Stimulated activated naive CD4-positive, alpha-beta T cell treated with Interleukin-2 at 50 U/mL for 16 hours (primary cell): ENCODE measurements around the gene TTC39B.
"Not testable (repeated sequence)": the region's sequence is repeated elsewhere in the genome, so short reads cannot be mapped to it uniquely, and the experiment has no call there.

ENCODE experiments used
- DNase-seq: peaks from one replicate; lab custom pipeline; 2025; lab: John Stamatoyannopoulos, UW

TTC39B gene

GRCh38 chr9:15306757-15307522, at the start of gene TTC39B:
TTC39B (minus strand) TSS chr9:15307216; CDS start chr9:15307125, 91 bp downstream.
- DNase-seq = peak; percentile 77

DNA sequence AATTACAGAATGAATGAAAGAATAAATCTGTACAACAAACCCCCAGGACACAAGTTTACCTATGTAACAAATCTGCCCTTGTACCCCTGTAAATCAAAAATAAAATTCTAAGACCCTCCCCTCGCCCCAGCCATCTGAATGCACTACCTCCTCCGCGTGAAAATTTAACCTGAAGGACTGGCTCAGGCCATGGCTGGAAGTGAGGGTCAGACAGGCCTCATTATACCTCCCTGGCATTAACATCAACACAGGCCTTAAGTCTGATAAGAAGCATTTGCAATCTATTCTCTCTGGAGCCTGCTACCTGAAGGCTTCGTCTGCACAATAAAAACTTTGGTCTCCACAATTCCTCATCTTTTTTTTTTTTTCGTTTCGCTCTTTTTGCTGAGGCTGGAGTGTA, 48.7 kb upstream of the TTC39B start:
- no peak for DNase-seq

DNA sequence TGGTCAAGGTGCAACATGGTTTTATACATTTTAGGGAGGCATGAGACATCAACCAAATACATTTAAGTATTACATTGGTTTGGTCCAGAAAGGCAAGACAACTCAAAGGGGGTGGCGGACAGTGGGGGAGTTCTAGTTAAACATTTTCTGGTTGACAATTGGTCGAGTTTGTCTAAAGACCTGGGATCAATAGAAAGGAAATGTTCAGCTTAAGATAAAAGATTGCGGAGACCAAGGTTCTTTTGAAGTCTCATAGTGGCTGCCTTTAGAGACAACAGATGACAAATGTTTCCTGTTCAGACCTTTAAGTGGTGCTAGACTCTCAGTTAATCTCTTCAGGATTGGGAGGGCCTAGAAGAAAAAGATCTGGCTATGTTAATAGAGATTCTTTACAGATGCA, 47.7 kb upstream of the TTC39B start:
- DNase-seq = no peak

GRCh38 chr9:15353892-15354291, 46.9 kb upstream of the TTC39B start:
- DNase-seq = no peak

DNA sequence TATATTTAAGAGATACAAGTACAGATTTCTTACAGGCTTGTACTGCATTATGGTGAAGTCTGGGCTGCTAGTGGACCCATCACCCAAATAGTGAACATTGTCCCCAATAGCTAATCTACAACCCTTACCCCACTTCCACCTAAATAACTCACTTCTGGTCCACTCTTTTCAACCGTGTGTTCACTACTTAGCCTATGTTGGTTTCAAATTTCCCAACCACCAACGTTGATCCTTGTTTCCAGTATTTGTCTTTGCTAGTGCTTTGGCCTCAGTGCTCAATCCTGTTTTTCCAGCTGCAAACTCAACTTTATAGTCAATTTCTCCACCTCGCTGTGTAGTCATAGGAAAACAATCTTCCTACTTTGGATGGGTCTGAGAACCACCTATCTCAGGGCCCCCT, 45.3 kb upstream of the TTC39B start:
- no peak for DNase-seq

- DNase-seq = no peak
Measured at GRCh38 chr9:15349892-15350761, 43.1 kb upstream of the TTC39B start.

DNA sequence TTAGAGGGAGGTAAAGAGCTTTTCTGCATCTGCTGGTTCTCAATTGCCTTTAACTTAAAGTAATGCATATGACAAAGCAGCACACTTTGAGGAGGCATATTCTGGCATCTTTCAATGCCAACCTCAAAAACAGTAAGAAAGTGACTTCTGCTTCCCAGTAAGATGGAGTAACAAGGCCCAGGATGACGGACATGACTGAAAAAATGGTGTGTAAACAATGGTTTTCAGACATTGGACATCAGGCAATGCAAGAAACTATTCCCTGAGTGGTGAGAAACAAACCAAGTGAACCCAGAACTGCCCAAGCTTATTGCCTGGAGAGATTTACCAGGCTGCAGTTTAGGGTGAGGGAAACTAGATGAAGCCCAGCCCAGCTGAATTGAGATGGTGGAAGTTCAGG, 39.8 kb upstream of the TTC39B start:
- DNase-seq = no peak

GRCh38 chr9:15344191-15344590, 37.2 kb upstream of the TTC39B start:
- DNase-seq = no peak

DNA sequence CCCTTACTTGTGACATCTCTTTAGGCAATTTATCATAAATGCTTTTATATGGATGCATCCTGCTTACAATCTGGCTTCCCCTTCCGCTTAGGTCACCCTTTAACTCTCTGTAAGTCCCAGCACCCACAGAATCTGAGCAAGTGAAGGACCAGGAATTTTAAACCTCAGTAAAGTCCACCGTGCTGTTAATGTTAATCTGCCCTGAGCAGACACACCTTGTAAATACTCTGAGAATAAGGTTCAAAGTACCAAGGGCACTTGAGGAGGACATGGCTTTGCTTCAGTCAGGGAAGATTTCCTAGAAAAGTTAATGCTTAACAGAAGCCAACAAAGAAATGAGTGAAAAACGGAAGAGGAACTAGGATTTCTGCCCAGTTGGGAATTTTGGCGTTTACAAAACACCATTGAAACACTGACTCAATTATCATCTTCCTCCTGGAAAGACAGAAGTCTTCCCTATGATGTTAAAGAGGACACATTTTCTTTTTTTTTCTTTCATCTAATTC, 26.4 kb upstream of the TTC39B start:
- no peak for DNase-seq

GRCh38 chr9:15332939-15333338, 25.9 kb upstream of the TTC39B start:
- DNase-seq = no peak

- DNase-seq = no peak
Measured at GRCh38 chr9:15329539-15330109, 22.6 kb upstream of the TTC39B start.

GRCh38 chr9:15328946-15329345, 21.9 kb upstream of the TTC39B start:
- DNase-seq = no peak

- DNase-seq = not testable (repeated sequence)
Measured at GRCh38 chr9:15322695-15323094, 15.7 kb upstream of the TTC39B start.

DNA sequence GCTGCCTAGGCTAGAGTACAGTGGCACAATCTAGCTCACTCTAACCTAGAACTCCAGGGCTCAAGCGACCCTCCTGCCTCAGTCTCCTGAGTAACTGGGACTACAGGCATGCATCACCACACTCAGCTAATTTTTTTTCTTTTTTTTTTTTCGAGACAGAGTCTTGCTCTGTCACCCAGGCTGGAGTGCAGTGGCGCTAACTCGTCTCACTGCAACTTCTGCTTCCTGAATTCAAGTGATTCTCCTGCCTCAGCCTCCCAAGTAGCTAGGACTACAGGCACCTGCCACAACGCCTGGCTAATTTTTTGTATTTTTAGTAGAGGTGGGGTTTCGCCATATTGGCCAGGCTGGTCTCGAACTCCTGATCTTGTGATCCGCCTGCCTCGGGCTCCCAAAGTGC, 12.6 kb upstream of the TTC39B start:
- not testable (repeated sequence) for DNase-seq

GRCh38 chr9:15317836-15318235, 10.8 kb upstream of the TTC39B start:
- DNase-seq = no peak

DNA sequence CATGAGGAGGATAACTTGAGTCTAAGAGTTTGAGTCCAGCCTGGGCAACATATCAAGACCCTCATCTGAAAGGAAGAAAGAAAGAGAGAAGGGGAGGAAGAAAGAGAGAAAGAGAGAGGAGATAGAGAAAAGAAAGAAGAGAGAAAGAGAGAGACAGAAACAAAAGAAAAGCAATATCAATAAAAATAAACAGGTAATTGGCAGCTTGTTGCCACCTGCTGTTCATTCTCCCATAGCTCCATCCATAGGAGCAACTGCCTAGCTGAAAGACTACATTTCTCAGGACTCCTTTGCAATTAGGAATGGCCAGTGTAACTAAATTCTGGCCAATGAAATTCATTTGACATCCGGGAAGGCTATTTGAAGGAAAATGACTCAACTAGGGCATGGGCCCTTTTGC, 4.6 kb upstream of the TTC39B start:
- no peak for DNase-seq

DNA sequence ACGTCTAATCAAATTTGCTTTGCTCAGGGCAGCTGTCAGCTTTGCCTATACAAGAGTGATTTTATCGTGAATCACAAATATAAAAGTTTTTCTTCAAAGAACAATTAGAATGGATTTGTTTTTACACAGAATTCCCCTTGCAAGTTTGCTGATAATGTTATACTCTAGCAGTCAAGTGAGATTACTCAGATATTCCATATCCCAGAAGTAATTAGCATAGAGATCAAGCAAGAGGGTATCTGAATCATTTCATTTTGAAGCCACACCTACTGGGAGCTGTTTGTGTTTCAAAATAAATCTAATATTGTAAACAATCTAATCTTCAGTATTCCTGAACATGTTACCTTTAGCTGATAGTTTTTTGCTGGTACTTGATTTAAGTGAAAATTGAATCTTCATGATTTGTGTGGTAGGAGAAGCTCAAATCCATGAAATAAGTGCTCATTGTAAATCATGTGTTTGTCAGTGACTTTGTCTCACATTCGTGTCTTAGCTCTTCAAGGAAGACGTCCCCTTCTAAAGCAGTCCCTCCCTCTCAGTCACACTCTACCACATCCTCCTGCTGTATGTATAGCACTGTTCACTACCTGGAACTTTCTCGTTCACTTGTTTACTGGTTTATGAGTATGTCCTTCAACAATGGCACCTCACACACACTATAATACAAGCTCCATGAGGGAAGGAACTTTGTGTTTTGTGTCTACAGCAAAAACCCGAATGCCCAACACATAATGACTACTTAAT, 3.3 kb upstream of the TTC39B start:
- no peak for DNase-seq

- DNase-seq = no peak
Measured at GRCh38 chr9:15308511-15308910, 1.5 kb upstream of the TTC39B start.

GRCh38 chr9:15307523-15307841, 466 bp upstream of the TTC39B start:
- DNase-seq = no peak

- DNase-seq = no peak
Measured at GRCh38 chr9:15306068-15306756, 804 bp downstream of the TTC39B start.

- no peak for DNase-seq
Measured at GRCh38 chr9:15305470-15305869, 1.5 kb downstream of the TTC39B start.

- no peak for DNase-seq
Measured at GRCh38 chr9:15304632-15305031, 2.4 kb downstream of the TTC39B start.
